Activated CD8-positive, alpha-beta T cell treated with anti-CD3 and anti-CD28 coated beads for 36 hours (primary cell): ENCODE results near the gene NRGN. TPM values are rescaled to one million over a fixed set of nuclear protein-coding genes. Genes with fewer than 3 reads are reported as not detected.

Experiments used
- ATAC-seq: fragments of 200-7000 bp; cut with Tn5 transposase; one replicate; pipeline ENCODE4 v1.10.0; 2021; ENCODE audit warnings: mild to moderate bottlenecking, moderate library complexity
- CTCF ChIA-PET: fragments of 350-600 bp; sonication (Branson Sonifier 250); formaldehyde crosslinking; loops from one replicate; lab custom pipeline; 2021; ENCODE audit warnings: antibody characterized with exemption; lab: Charles Lee
- POLR2A ChIA-PET: fragments of 350-600 bp; sonication (Branson Sonifier 250); formaldehyde crosslinking; loops from one replicate; lab custom pipeline; 2021; ENCODE audit warnings: antibody characterized with exemption; lab: Charles Lee
- DNase-seq: peaks from one replicate; pipeline ENCODE4 v3.0.0-alpha.2; 2020
- H3K27ac Mint-ChIP-seq: one replicate; pipeline ENCODE4 v1.8.0; 2021; ENCODE audit warnings: mild to moderate bottlenecking, mixed read lengths
- H3K27me3 Mint-ChIP-seq: one replicate; pipeline ENCODE4 v1.8.0; 2021; ENCODE audit warnings: mixed read lengths
- H3K36me3 Mint-ChIP-seq: one replicate; pipeline ENCODE4 v1.8.0; 2021; ENCODE audit warnings: low read depth, mixed read lengths
- H3K4me1 Mint-ChIP-seq: one replicate; pipeline ENCODE4 v1.8.0; 2021; ENCODE audit warnings: low read depth, mixed read lengths
- H3K4me3 Mint-ChIP-seq: one replicate; pipeline ENCODE4 v1.8.0; 2021; ENCODE audit warnings: mild to moderate bottlenecking, moderate library complexity, mixed read lengths
- H3K9me3 Mint-ChIP-seq: one replicate; pipeline ENCODE4 v1.8.0; 2021; ENCODE audit warnings: mixed read lengths
- intact Hi-C: fragments of 100-400 bp; cut with micrococcal nuclease; formaldehyde crosslinking; loops from one replicate; pipeline ENCODE4 v1.10.0; 2022
- total RNA-seq, 2 experiments: library from RNA; stranded (reverse); gene quantifications; one replicate each; pipeline ENCODE4 v1.2.3, GENCODE V29; 2021
- TF ChIP-seq, protein P1 (sequence below): fragments of 200-600 bp; IDR thresholded peaks from one replicate; pipeline ENCODE4 v1.8.0; 2022; ENCODE audit warnings: antibody characterized with exemption, mild to moderate bottlenecking

The NRGN gene
- total RNA-seq, 2 experiments from 2014 or later: 5.7 to 6.4 TPM

DNA sequence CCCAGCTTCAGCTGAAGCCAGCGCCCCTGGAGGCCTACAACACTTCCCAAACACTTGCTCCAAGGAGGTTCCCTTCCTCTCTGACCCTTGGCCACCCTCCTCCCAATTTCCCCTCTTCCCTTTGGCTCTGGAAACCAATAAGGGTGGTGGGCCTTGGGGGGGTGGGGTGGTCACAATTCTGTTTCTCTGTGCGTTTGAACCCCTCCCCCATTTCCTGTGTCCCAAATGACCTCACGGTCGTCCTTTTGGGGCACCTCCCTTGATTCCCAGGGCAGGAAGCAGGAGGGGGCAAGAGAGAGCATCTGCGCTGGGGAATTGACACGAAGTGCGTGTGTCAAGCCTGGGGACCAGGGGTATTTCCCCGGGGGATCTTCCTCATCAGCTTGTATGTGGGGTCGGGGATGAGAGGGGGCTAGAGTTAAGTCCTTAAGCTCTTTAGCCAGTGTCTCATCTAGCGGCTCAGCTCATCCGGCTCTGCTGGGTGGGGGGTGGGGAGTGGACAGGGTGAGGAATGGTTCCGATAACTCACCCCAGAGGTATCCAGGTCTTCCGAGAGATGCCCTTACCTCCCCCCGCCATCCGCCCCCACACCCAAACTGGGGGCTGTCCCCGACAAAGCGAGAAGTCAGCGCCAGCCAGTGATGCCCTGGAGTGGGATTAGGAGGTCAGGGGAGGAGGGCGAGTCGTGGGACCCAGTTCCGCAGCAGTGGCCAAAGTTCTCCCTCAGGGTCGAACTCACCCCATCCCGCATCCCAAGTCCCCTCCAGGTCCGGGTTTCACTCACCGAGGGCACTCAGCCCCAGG lies 21.8 kb downstream of the NRGN start:
- Mint-ChIP-seq H3K9me3 (no peaks in the 10 kb centered on the region), H3K36me3 (peaks cover 2% of the 10 kb centered on the region), H3K27ac (no peak overlapping the region), H3K4me3 (peak overlapping the region; percentile 66), H3K4me1 (peaks cover 24% of the 10 kb centered on the region), H3K27me3 (peaks cover 38% of the 10 kb centered on the region)
- peak; percentile 48 for DNase-seq
- ATAC-seq: peak; percentile 21
- CTCF ChIA-PET: interaction anchor here (1.0 to 7.2 kb wide), 14 partner anchors 8 to 115 kb away, joined by 3 to 92 read pairs (median 9); partner anchors contain the start of genes SIAE and SPA17
- intact Hi-C loops: loop anchor here (2.0 to 5.0 kb wide), 3 partner anchors 15 to 76 kb away; no protein-coding TSS in a partner anchor
- POLR2A ChIA-PET: interaction anchor here (0.6 to 1.0 kb wide), 4 partner anchors 16 to 1304 kb away, joined by 3 read pairs; no protein-coding TSS in a partner anchor
- TF ChIP-seq, protein P1, sequence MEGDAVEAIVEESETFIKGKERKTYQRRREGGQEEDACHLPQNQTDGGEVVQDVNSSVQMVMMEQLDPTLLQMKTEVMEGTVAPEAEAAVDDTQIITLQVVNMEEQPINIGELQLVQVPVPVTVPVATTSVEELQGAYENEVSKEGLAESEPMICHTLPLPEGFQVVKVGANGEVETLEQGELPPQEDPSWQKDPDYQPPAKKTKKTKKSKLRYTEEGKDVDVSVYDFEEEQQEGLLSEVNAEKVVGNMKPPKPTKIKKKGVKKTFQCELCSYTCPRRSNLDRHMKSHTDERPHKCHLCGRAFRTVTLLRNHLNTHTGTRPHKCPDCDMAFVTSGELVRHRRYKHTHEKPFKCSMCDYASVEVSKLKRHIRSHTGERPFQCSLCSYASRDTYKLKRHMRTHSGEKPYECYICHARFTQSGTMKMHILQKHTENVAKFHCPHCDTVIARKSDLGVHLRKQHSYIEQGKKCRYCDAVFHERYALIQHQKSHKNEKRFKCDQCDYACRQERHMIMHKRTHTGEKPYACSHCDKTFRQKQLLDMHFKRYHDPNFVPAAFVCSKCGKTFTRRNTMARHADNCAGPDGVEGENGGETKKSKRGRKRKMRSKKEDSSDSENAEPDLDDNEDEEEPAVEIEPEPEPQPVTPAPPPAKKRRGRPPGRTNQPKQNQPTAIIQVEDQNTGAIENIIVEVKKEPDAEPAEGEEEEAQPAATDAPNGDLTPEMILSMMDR: no peak

- Mint-ChIP-seq H3K27ac (no peak within 1 kb of the TSS), H3K4me3 (peak within 1 kb of the TSS; percentile 80), H3K4me1 (peaks cover 24% of the 10 kb centered on the region), H3K36me3 (peaks cover 2% of the 10 kb centered on the region), H3K9me3 (no peaks in the 10 kb centered on the region), H3K27me3 (peaks cover 34% of the 10 kb centered on the region)
- DNase-seq (peak; percentile 72), ATAC-seq (peak; percentile 73)
- ChIA-PET POLR2A (interaction anchor here (0.8 to 1.1 kb wide), 5 partner anchors 9 to 92 kb away, joined by 3 to 4 read pairs (median 3); no protein-coding TSS in a partner anchor), CTCF (interaction anchor here (0.7 to 7.2 kb wide), 27 partner anchors 9 to 380 kb away, joined by 3 to 92 read pairs (median 8); partner anchors contain the start of genes MSANTD2, NRGN, SIAE and SPA17)
- intact Hi-C loops: loop anchor here (5.0 kb wide), 2 partner anchors 35 to 75 kb away; no protein-coding TSS in a partner anchor
- TF ChIP-seq, protein P1: no peak
These were observed 22.4 kb downstream of the NRGN start, which contains the start of gene ESAM for GRCh38 chr11:124762105-124762623. TSS of gene ESAM (minus strand) at chr11:124762290. CDS start at chr11:124762154, 136 bp downstream.

- peaks cover 24% of the 10 kb centered on the region for H3K4me1 Mint-ChIP-seq
- ChIA-PET CTCF (interaction anchor here (0.7 to 7.2 kb wide), 29 partner anchors 9 to 379 kb away, joined by 3 to 92 read pairs (median 8); partner anchors contain the start of genes CCDC15, MSANTD2, NRGN and SIAE), POLR2A (interaction anchor here (0.8 to 1.1 kb wide), 5 partner anchors 9 to 92 kb away, joined by 3 to 4 read pairs (median 3); no protein-coding TSS in a partner anchor)
- peaks cover 2% of the 10 kb centered on the region for H3K36me3 Mint-ChIP-seq
- ATAC-seq (peak; percentile 17), DNase-seq (no peak)
- peak overlapping the region; percentile 80 for H3K4me3 Mint-ChIP-seq
- H3K9me3 Mint-ChIP-seq: no peaks in the 10 kb centered on the region
- intact Hi-C loops: loop anchor here (1.0 to 5.0 kb wide), 3 partner anchors 35 to 93 kb away; no protein-coding TSS in a partner anchor
- peaks cover 31% of the 10 kb centered on the region for H3K27me3 Mint-ChIP-seq
- no peak overlapping the region for H3K27ac Mint-ChIP-seq
- TF ChIP-seq, protein P1: no peak
These were observed 22.9 kb downstream of the NRGN start for GRCh38 chr11:124762624-124763155.

DNA sequence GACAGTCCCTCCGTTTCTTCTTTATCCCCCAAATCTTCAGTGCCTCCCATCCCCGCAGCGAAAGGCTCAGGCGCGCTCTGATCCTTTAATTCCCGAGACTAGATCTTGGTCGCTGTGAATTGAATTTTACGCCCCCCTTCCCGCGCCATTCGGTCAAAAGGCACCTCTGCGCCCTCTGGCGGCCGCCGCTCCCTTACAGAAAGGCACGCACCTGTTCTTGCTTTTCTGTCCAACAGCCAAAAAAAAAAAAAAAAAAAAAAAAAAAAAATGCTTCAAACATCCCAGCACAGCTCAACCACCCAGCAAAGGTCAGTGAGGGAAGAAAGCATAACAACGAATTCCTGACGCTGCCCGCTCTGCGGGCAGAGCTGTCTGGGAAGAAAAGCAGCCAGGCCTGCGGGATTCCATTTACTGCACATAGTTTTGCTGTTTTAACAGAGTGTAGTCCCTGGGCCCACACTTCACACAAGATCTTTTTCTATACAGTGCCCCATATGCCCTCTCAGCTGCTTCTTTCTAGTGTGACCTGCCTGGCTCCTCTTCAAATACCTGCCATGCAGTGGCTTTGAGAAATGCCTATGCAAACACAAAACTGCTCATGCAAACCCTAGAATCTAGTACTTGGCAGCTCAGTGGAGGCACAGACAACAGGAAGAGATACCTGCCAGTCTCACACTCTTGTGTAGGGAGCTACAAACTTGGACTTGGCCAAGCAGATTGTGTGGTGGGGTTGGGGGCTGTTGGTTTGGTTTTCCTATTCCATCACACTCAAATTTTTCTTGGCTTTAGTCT lies 23.6 kb downstream of the NRGN start:
- H3K9me3 Mint-ChIP-seq: no peaks in the 10 kb centered on the region
- TF ChIP-seq, protein P1: peak; percentile 71
- peaks cover 2% of the 10 kb centered on the region for H3K36me3 Mint-ChIP-seq
- CTCF ChIA-PET: interaction anchor here (0.6 to 7.2 kb wide), 41 partner anchors 10 to 799 kb away, joined by 3 to 92 read pairs (median 4); partner anchors contain the start of genes CCDC15, MSANTD2, NRGN and ROBO3
- intact Hi-C loops: loop anchor here (1.0 to 5.0 kb wide), 3 partner anchors 34 to 94 kb away; no protein-coding TSS in a partner anchor
- H3K27ac Mint-ChIP-seq: no peak overlapping the region
- ATAC-seq: peak; percentile 31
- H3K4me1 Mint-ChIP-seq: peaks cover 22% of the 10 kb centered on the region
- peak; percentile 94 for DNase-seq
- peak overlapping the region; percentile 80 for H3K4me3 Mint-ChIP-seq
- POLR2A ChIA-PET: interaction anchor here (0.9 to 1.1 kb wide), 3 partner anchors 10 to 93 kb away, joined by 3 to 4 read pairs (median 3); no protein-coding TSS in a partner anchor
- H3K27me3 Mint-ChIP-seq: peaks cover 26% of the 10 kb centered on the region
